GM13977 (cell line): ENCODE measurements around the gene DENND4B.

Experiments used
- DNase-seq: peaks from one replicate; pipeline ENCODE4 v3.0.0; 2012; ENCODE audit warnings: low spot score
- in situ Hi-C: fragments of 300-500 bp; cut with MboI; formaldehyde crosslinking; loops from one replicate; pipeline ENCODE4 v1.12.0; 2022; ENCODE audit warnings: low sequenced_read_pairs, low pct_unique_long_range_greater_than_20kb, mixed read lengths, inconsistent platforms; ENCODE audit not compliant: unreplicated experiment
- TF ChIP-seq, protein P1 (sequence below): IDR thresholded peaks from 2 replicates; pipeline ENCODE4 v1.5.1; 2012; ENCODE audit warnings: mild to moderate bottlenecking, control low read depth; ENCODE audit not compliant: insufficient read depth; ENCODE audit errors: extremely low read depth, missing control alignments

The DENND4B gene

DNA sequence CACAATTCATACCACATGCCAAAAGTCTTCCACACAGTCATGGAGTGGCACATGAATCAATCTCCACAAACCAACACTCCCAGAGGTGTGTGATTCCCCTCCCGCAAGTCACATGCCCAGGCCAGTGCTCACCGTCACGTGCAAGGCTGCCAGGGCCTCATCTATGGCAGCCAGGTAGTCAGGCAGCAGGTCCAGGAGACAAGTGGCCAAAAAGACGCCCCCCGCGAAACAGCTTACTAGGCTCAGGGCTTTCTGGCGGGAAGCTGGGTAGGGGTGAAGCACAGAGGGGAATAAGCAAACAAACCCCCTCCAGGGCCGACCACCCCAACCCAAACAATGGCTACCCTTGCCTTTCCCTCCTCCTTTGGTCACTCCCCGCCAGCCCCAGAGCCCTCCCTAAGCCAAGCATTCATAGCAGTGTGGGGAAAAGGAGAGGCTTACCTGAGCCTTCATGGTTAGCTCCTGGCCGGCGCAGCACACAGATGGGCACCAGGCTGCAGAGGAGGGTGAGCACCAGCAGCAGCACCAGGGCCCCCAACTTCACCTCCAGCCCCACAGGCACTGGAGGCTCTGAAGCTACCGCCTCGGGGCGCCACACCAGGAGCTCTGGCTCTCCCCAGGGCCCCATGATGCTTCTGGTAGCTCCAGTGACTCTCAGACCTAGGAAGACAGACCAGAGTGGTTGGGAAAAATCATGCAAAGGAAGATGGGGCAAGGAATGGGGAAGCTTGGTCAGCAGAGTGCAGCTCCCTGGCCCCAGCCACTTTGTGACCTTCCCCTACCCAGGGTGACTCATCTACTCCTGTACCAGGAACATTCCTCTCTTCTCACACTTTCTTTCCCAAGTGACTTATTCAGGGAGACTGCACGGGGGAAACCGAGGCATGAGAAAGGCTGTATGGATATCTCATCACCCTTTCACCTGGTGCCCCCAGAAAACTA, 15.8 kb upstream of the DENND4B start:
- in situ Hi-C loops: no loop called here
- TF ChIP-seq, protein P1, sequence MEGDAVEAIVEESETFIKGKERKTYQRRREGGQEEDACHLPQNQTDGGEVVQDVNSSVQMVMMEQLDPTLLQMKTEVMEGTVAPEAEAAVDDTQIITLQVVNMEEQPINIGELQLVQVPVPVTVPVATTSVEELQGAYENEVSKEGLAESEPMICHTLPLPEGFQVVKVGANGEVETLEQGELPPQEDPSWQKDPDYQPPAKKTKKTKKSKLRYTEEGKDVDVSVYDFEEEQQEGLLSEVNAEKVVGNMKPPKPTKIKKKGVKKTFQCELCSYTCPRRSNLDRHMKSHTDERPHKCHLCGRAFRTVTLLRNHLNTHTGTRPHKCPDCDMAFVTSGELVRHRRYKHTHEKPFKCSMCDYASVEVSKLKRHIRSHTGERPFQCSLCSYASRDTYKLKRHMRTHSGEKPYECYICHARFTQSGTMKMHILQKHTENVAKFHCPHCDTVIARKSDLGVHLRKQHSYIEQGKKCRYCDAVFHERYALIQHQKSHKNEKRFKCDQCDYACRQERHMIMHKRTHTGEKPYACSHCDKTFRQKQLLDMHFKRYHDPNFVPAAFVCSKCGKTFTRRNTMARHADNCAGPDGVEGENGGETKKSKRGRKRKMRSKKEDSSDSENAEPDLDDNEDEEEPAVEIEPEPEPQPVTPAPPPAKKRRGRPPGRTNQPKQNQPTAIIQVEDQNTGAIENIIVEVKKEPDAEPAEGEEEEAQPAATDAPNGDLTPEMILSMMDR: peak; percentile 18
- no peak for DNase-seq

DNA sequence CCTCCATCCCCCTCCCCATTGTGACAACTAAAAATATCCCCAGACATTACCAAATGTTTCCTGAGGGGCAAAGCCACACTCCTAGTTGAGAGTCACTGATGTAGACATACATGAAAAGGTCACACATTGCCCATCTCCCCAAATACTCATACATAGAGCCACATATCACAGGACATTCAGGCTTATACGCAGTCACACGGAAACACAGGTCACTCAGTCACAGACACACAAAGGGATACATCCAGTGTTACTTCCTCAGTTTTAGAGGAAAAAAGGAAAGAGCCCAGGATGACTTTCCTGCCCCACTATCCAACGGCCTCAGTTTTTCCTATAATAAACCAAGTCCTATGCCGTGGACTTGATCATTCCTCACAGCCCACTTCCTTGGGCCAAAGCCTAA, 14.9 kb upstream of the DENND4B start:
- no peak for DNase-seq
- in situ Hi-C loops: no loop called here
- TF ChIP-seq, protein P1: no peak

GRCh38 chr1:153960206-153960605, 13.7 kb upstream of the DENND4B start:
- TF ChIP-seq, protein P1: no peak
- in situ Hi-C loops: no loop called here
- no peak for DNase-seq

GRCh38 chr1:153959454-153959853, 12.9 kb upstream of the DENND4B start:
- no peak for DNase-seq
- in situ Hi-C loops: no loop called here
- TF ChIP-seq, protein P1: no peak

DNA sequence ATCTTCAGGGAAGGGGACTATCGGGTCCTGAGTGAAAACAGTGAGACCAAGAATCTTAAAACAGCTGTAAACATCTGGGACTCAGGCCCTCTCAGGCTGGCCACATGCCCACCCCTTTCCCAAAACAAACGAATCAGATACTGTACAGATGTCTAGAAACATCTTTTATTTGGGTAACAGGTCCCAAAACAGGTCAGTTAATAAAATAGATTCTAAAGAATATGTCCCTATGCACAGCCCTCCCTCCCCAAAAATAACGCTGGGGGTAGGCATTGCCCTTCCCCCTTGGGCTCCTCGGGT, 12.4 kb upstream of the DENND4B start:
- in situ Hi-C loops: no loop called here
- DNase-seq: no peak
- TF ChIP-seq, protein P1: no peak

GRCh38 chr1:153958111-153958960, 11.8 kb upstream of the DENND4B start, which contains the start of gene CRTC2:
Gene CRTC2, minus strand, starts transcription at chr1:153958612. Its CDS starts 115 bp downstream, at chr1:153958497.
- TF ChIP-seq, protein P1: peak; percentile 19
- in situ Hi-C loops: no loop called here
- DNase-seq: peak; percentile 98
